Ovary (tissue), 9 donors: ENCODE data around the gene TFIP11. TPM values are rescaled to one million over a fixed set of nuclear protein-coding genes. Genes with fewer than 3 reads are reported as not detected.
"Not testable (repeated sequence)": the region's sequence is repeated elsewhere in the genome, so short reads cannot be mapped to it uniquely, and the experiment has no call there.

Experiments used
- DNase-seq, 5 donors: peaks; one replicate each; pipeline ENCODE4 v3.0.0-alpha.2; 2019 to 2020
- H3K27ac ChIP-seq, 2 donors: fragments of 200-600 bp; one replicate each; pipeline versions ENCODE4 v1.5.1 to v1.8.0; 2019 to 2022
- H3K27me3 ChIP-seq: fragments of 200-600 bp; one replicate; pipeline ENCODE4 v1.8.0; 2022
- H3K36me3 ChIP-seq: fragments of 200-600 bp; sonication (generic); one replicate; pipeline ENCODE4 v1.5.1; 2019
- H3K4me1 ChIP-seq: one replicate; pipeline ENCODE4 v1.8.1; 2013; ENCODE audit warnings: mild to moderate bottlenecking, moderate library complexity; ENCODE audit not compliant: insufficient read depth
- H3K4me3 ChIP-seq: fragments of 200-600 bp; sonication (generic); one replicate; pipeline ENCODE4 v1.5.1; 2017
- H3K9me3 ChIP-seq, 2 donors: fragments of 200-600 bp in 1 of 2; sonication (generic) in 1 of 2; one replicate each; pipeline versions ENCODE4 v1.5.1 to v1.8.1; 2013 to 2019; ENCODE audit warnings: mild to moderate bottlenecking in 1 of 2, moderate library complexity in 1 of 2
- CTCF ChIP-seq, 3 donors: fragments of 450-650 bp in 2 of 3; fragments of 200-600 bp in 1 of 3; IDR thresholded peaks; one replicate each; pipeline versions ENCODE4 v1.5.1 to v1.8.0; 2016 to 2022; ENCODE audit warnings: antibody characterized with exemption in 3 of 3, mild to moderate bottlenecking in 1 of 3
- EP300 ChIP-seq: sonication (generic); formaldehyde crosslinking; IDR thresholded peaks from one replicate; pipeline ENCODE4 v1.6.1; 2017; ENCODE audit warnings: antibody characterized with exemption
- POLR2A ChIP-seq: fragments of 450-650 bp; IDR thresholded peaks from one replicate; pipeline ENCODE4 v1.6.1; 2017; ENCODE audit warnings: antibody characterized with exemption, mild to moderate bottlenecking, moderate library complexity
- WGBS, 3 donors: extraction: QIAGEN DNeasy Blood & Tissue Kit in 1 of 3; methylation state at CpG; one replicate each; pipeline versions ENCODE4 v1.1.5 to v1.1.7; 2013 to 2017; 5-methylcytosine and 5-hydroxymethylcytosine counted together
- intact Hi-C, 4 donors: fragments of 100-400 bp; cut with DNase I; formaldehyde crosslinking; loops; one replicate each; pipeline versions ENCODE4 v1.11.0 to v1.15.1; 2022 to 2023
- polyA plus RNA-seq, 2 donors: library from polyadenylated mRNA; stranded (reverse); fragments of 200-250 nt in 1 of 2; fragments of 350-450 nt in 1 of 2; fragmentation: Illumina TruSeq in 1 of 2; extraction: RNeasy Lipid Tissue Mini Kit (QIAGEN cat#74804) in 1 of 2; gene quantifications; one replicate each; pipeline ENCODE4 v1.2.3, GENCODE V29; 2013 to 2014
- total RNA-seq, 7 donors: library from RNA; depleted of rRNA in 2 of 7; stranded (reverse); fragments of >200 nt in 2 of 7; fragmentation: NEBNext Ultra II Directional in 3 of 7; extraction: Animal tissue kit (Norgen Biotek cat#: 25700) in 3 of 7; gene quantifications; one replicate each; pipeline versions ENCODE4 v1.1.0 to v1.2.4, GENCODE V29; 2016 to 2023
- donor health status: DM: no; HTN: no; CAD: no; lungs with moderate emphysema.
- donor health status: DM: no; HTN: no; CAD: no.
- donor health status: Bipolar disorder and iron deficiency.
- donor health status: DM: yes; HTN: yes; CAD: no.
- donor health status: DM: no; HTN: no; CAD: no.
- donor health status: DM: yes; HTN: yes; CAD: no.

TFIP11 gene
- total and polyA plus RNA-seq, 9 donors, result 10.8 to 31.0 (median 26.3) TPM

GRCh38 chr22:26534171-26534855 is 22.0 kb upstream of the TFIP11 start:
- H3K27ac ChIP-seq, result no peak overlapping the region
- TF ChIP-seq CTCF (IDR thresholded peaks at IDR 0.05) (no peak), EP300 (no peak), POLR2A (no peak)
- no peaks in the 10 kb centered on the region for H3K4me1 ChIP-seq
- no peaks in the 10 kb centered on the region for H3K36me3 ChIP-seq
- H3K27me3 ChIP-seq, result no peaks in the 10 kb centered on the region
- no peak overlapping the region for H3K4me3 ChIP-seq
- 87 to 96% (median 90%) methylated on average over 7 of the region's 7 CpGs for WGBS, 3 donors
- intact Hi-C loops, result no loop called here
- no peak for DNase-seq
- no peaks in the 10 kb centered on the region for H3K9me3 ChIP-seq

GRCh38 chr22:26529345-26529744 is 17.1 kb upstream of the TFIP11 start:
- no peaks in the 10 kb centered on the region for H3K4me1 ChIP-seq
- no peak overlapping the region for H3K27ac ChIP-seq
- H3K4me3 ChIP-seq, result no peak overlapping the region
- 86 to 91% (median 90%) methylated on average over 2 of the region's 2 CpGs for WGBS, 3 donors
- DNase-seq, result no peak
- no peaks in the 10 kb centered on the region for H3K9me3 ChIP-seq
- intact Hi-C loops, result no loop called here
- TF ChIP-seq EP300 (no peak), CTCF (IDR thresholded peaks at IDR 0.05) (no peak), POLR2A (no peak)
- no peaks in the 10 kb centered on the region for H3K27me3 ChIP-seq
- no peaks in the 10 kb centered on the region for H3K36me3 ChIP-seq

- H3K36me3 ChIP-seq, DNase-seq, H3K27me3 ChIP-seq, intact Hi-C loops, H3K4me3 ChIP-seq, H3K27ac ChIP-seq, H3K9me3 ChIP-seq, H3K4me1 ChIP-seq: not testable (repeated sequence)
- WGBS, 3 donors, result 86 to 88% (median 88%) methylated on average over 9 of the region's 9 CpGs
Observed at GRCh38 chr22:26528518-26528917, 16.2 kb upstream of the TFIP11 start.

- Histone ChIP-seq H3K27ac (no peak overlapping the region), H3K4me1 (no peaks in the 10 kb centered on the region), H3K4me3 (no peak overlapping the region), H3K27me3 (no peaks in the 10 kb centered on the region), H3K9me3 (no peaks in the 10 kb centered on the region), H3K36me3 (no peaks in the 10 kb centered on the region)
- WGBS, 3 donors, result 59 to 65% (median 65%) methylated on average over 15 of the region's 15 CpGs
- intact Hi-C loops, result no loop called here
- no peak for TF ChIP-seq CTCF (IDR thresholded peaks at IDR 0.05)
- no peak for TF ChIP-seq EP300
- no peak for TF ChIP-seq POLR2A
- no peak for DNase-seq
Observed at GRCh38 chr22:26527574-26528465, 15.5 kb upstream of the TFIP11 start.

- no peak overlapping the region for H3K4me3 ChIP-seq
- no peaks in the 10 kb centered on the region for H3K4me1 ChIP-seq
- H3K36me3 ChIP-seq, result no peaks in the 10 kb centered on the region
- no peaks in the 10 kb centered on the region for H3K27me3 ChIP-seq
- no peak for TF ChIP-seq EP300
- no peak for TF ChIP-seq CTCF (IDR thresholded peaks at IDR 0.05)
- TF ChIP-seq POLR2A, result no peak
- no peak overlapping the region for H3K27ac ChIP-seq
- H3K9me3 ChIP-seq, result no peaks in the 10 kb centered on the region
- 55 to 75% (median 61%) methylated on average over 3 of the region's 3 CpGs for WGBS, 3 donors
- DNase-seq, result no peak
- intact Hi-C loops, result no loop called here
Observed at GRCh38 chr22:26527167-26527566, 14.9 kb upstream of the TFIP11 start.
